AG09309 (cell line): ENCODE measurements around the gene PARK7.
"Not testable (repeated sequence)": the region's sequence is repeated elsewhere in the genome, so short reads cannot be mapped to it uniquely, and the experiment has no call there.

Experiments
- DNase-seq: peaks from one replicate; pipeline ENCODE4 v3.0.0-alpha.2; 2010; ENCODE audit warnings: low read depth
- H3K4me3 ChIP-seq: 2 replicates; pipeline ENCODE4 v1.5.1; 2011; ENCODE audit warnings: mild to moderate bottlenecking, low read depth, low read length, moderate library complexity; ENCODE audit not compliant: control insufficient read depth
- CTCF ChIP-seq: IDR thresholded peaks from 2 replicates; pipeline ENCODE4 v1.5.1; 2011; ENCODE audit warnings: mild to moderate bottlenecking, low read depth, low read length, inconsistent platforms; ENCODE audit not compliant: insufficient read depth, control insufficient read depth; ENCODE audit errors: missing control alignments

Gene PARK7

GRCh38 chr1:7956218-7957032 is 5.1 kb upstream of the PARK7 start:
- no peak overlapping the region for H3K4me3 ChIP-seq
- TF ChIP-seq CTCF, result no peak
- DNase-seq, result peak; percentile 16

GRCh38 chr1:7960165-7960564 is 1.3 kb upstream of the PARK7 start:
- no peak for TF ChIP-seq CTCF
- no peak overlapping the region for H3K4me3 ChIP-seq
- DNase-seq, result no peak

GRCh38 chr1:7960867-7961215 is 670 bp upstream of the PARK7 start:
- H3K4me3 ChIP-seq, result peak overlapping the region; percentile 97
- no peak for DNase-seq
- TF ChIP-seq CTCF, result no peak

GRCh38 chr1:7962014-7962335 is 464 bp downstream of the PARK7 start:
- no peak for DNase-seq
- peak overlapping the region; percentile 97 for H3K4me3 ChIP-seq
- no peak for TF ChIP-seq CTCF

GRCh38 chr1:7962636-7963377 is 1.3 kb downstream of the PARK7 start:
- DNase-seq, result no peak
- TF ChIP-seq CTCF, result no peak
- peak overlapping the region; percentile 97 for H3K4me3 ChIP-seq

- not testable (repeated sequence) for DNase-seq, H3K4me3 ChIP-seq
These were observed 1.8 kb downstream of the PARK7 start for GRCh38 chr1:7963378-7963730.

GRCh38 chr1:7963841-7964240 is 2.3 kb downstream of the PARK7 start:
- not testable (repeated sequence) for H3K4me3 ChIP-seq, DNase-seq
